H1 (cell line): ENCODE data around the gene AMPH. TPM values are rescaled to one million over a fixed set of nuclear protein-coding genes. Genes with fewer than 3 reads are reported as not detected.

ENCODE experiments used
- CTCF ChIA-PET: fragments of 300-600 bp; sonication (Branson Sonifier 250); formaldehyde crosslinking; loops from one replicate; lab custom pipeline; 2021; ENCODE audit not compliant: partially characterized antibody; lab: Charles Lee
- POLR2A ChIA-PET: fragments of 300-600 bp; sonication (Branson Sonifier 250); formaldehyde crosslinking; loops from one replicate; lab custom pipeline; 2021; ENCODE audit warnings: inconsistent platforms; ENCODE audit not compliant: partially characterized antibody; lab: Charles Lee
- DNase-seq, 2 experiments: peaks; one replicate each; pipeline versions ENCODE4 v3.0.0 to v3.0.0-alpha.2; 2010 to 2022; ENCODE audit warnings: low spot score in 2 of 2, low read depth in 1 of 2, mixed read lengths in 1 of 2
- FAIRE-seq: peaks from 2 replicates; lab custom pipeline; 2011; peaks lifted over from hg19 to GRCh38; lab: Jason Lieb, UNC
- H2AFZ ChIP-seq: 2 replicates; pipeline ENCODE4 v1.8.1; 2012; ENCODE audit warnings: low read length, inconsistent platforms
- H2AK5ac ChIP-seq: 2 replicates; pipeline ENCODE4 v1.6.1; 2013; ENCODE audit warnings: low read depth, low read length
- H2BK120ac ChIP-seq: replicated peaks from 2 replicates; pipeline ENCODE3; 2013; ENCODE audit warnings: low read depth, low read length, inconsistent platforms
- H2BK12ac ChIP-seq: 2 replicates; pipeline ENCODE4 v1.6.1; 2013; ENCODE audit warnings: low read depth, low read length
- H2BK15ac ChIP-seq: 2 replicates; pipeline ENCODE4 v1.6.1; 2013; ENCODE audit warnings: low read length
- H2BK20ac ChIP-seq: 2 replicates; pipeline ENCODE4 v1.6.1; 2013; ENCODE audit warnings: low read length
- H2BK5ac ChIP-seq: 2 replicates; pipeline ENCODE4 v1.6.1; 2013; ENCODE audit warnings: low read depth, low read length
- H3K14ac ChIP-seq: 2 replicates; pipeline ENCODE4 v1.6.1; 2013; ENCODE audit warnings: inconsistent platforms; ENCODE audit not compliant: insufficient read length
- H3K18ac ChIP-seq: 2 replicates; pipeline ENCODE4 v1.6.1; 2013; ENCODE audit warnings: low read length; ENCODE audit errors: extremely low read depth
- H3K23ac ChIP-seq: 2 replicates; pipeline ENCODE4 v1.6.1; 2013; ENCODE audit warnings: inconsistent platforms; ENCODE audit not compliant: insufficient read length
- H3K23me2 ChIP-seq: 2 replicates; pipeline ENCODE4 v1.6.1; 2013; ENCODE audit warnings: low read depth, low read length
- H3K27ac ChIP-seq: 2 replicates; pipeline ENCODE4 v1.6.1; 2011; ENCODE audit warnings: low read depth, low read length, inconsistent platforms
- H3K27me3 ChIP-seq, 4 experiments: replicated peaks in 1 of 4; 1 replicate in 1 of 4; 2 replicates in 3 of 4; pipeline versions ENCODE4 v1.6.1 to v1.8.1; 2011 to 2013; ENCODE audit warnings: low read length in 3 of 4, mild to moderate bottlenecking in 3 of 4, inconsistent platforms in 2 of 4, mixed read lengths in 2 of 4, moderate library complexity in 1 of 4; ENCODE audit not compliant: control insufficient read depth in 3 of 4, insufficient read depth in 3 of 4; ENCODE audit errors: extremely low read depth in 1 of 4
- H3K36me3 ChIP-seq, 4 experiments: 2 replicates each; pipeline versions ENCODE4 v1.6.1 to v1.8.1; 2011 to 2013; ENCODE audit warnings: mild to moderate bottlenecking in 4 of 4, low read length in 3 of 4, moderate library complexity in 2 of 4, control low read depth in 1 of 4, inconsistent platforms in 1 of 4; ENCODE audit not compliant: insufficient read depth in 4 of 4, control insufficient read depth in 2 of 4
- H3K4ac ChIP-seq: replicated peaks from 2 replicates; pipeline ENCODE3; 2013; ENCODE audit warnings: low read length, low read depth, mixed read lengths, inconsistent platforms; ENCODE audit not compliant: insufficient read length
- H3K4me1 ChIP-seq, 4 experiments: replicated peaks in 1 of 4; 1 replicate in 1 of 4; 2 replicates in 3 of 4; pipeline versions ENCODE4 v1.6.1 to v1.8.1; 2011 to 2013; ENCODE audit warnings: low read length in 3 of 4, inconsistent platforms in 2 of 4, mixed read lengths in 1 of 4; ENCODE audit not compliant: insufficient read depth in 4 of 4, control insufficient read depth in 3 of 4
- H3K4me2 ChIP-seq, 2 experiments: 2 replicates each; pipeline versions ENCODE4 v1.6.1 to v1.8.1; 2011 to 2013; ENCODE audit warnings: low read depth in 2 of 2, low read length in 2 of 2, control low read depth in 1 of 2, inconsistent platforms in 1 of 2, mild to moderate bottlenecking in 1 of 2; ENCODE audit not compliant: insufficient read depth in 1 of 2
- H3K4me3 ChIP-seq, 4 experiments: fragments of 200-600, 300-600 bp in 1 of 4; sonication (generic), shearing (Covaris generic), sonication (Bioruptor Twin) in 1 of 4; 2 replicates each; pipeline versions ENCODE4 v1.5.1 to v1.8.1; 2011 to 2016; ENCODE audit warnings: low read length in 4 of 4, low read depth in 3 of 4, control low read depth in 2 of 4, inconsistent platforms in 2 of 4, mild to moderate bottlenecking in 2 of 4, mixed read lengths in 1 of 4, moderate library complexity in 1 of 4; ENCODE audit not compliant: insufficient read depth in 2 of 4; ENCODE audit errors: extremely low read depth in 1 of 4
- H3K56ac ChIP-seq: replicated peaks from 2 replicates; pipeline ENCODE3; 2013; ENCODE audit warnings: low read depth, mild to moderate bottlenecking, mixed read lengths, low read length, inconsistent platforms; ENCODE audit not compliant: insufficient read length
- H3K79me1 ChIP-seq: 2 replicates; pipeline ENCODE4 v1.6.1; 2013; ENCODE audit warnings: low read depth, low read length, control low read depth
- H3K79me2 ChIP-seq, 2 experiments: 2 replicates each; pipeline versions ENCODE4 v1.6.1 to v1.8.1; 2012 to 2013; ENCODE audit warnings: low read length in 2 of 2, mild to moderate bottlenecking in 2 of 2, inconsistent platforms in 1 of 2; ENCODE audit not compliant: insufficient read depth in 2 of 2, control insufficient read depth in 1 of 2
- H3K9ac ChIP-seq, 4 experiments: replicated peaks in 1 of 4; 1 replicate in 1 of 4; 2 replicates in 3 of 4; pipeline versions ENCODE4 v1.6.1 to v1.8.1; 2011 to 2013; ENCODE audit warnings: low read depth in 3 of 4, low read length in 3 of 4, control low read depth in 2 of 4, mild to moderate bottlenecking in 2 of 4, moderate library complexity in 2 of 4, inconsistent platforms in 1 of 4; ENCODE audit errors: extremely low read depth in 1 of 4
- H3K9me3 ChIP-seq, 2 experiments: 2 replicates each; pipeline versions ENCODE4 v1.6.1 to v1.8.1; 2012 to 2013; ENCODE audit warnings: mild to moderate bottlenecking in 2 of 2, moderate library complexity in 2 of 2, control low read depth in 1 of 2, inconsistent platforms in 1 of 2, low read depth in 1 of 2, low read length in 1 of 2, mixed read lengths in 1 of 2; ENCODE audit not compliant: insufficient read depth in 2 of 2
- H4K20me1 ChIP-seq, 2 experiments: replicated peaks in 1 of 2; 2 replicates each; pipeline versions ENCODE3 to v1.8.1; 2011 to 2013; ENCODE audit warnings: inconsistent platforms in 2 of 2, low read length in 2 of 2, mild to moderate bottlenecking in 1 of 2; ENCODE audit not compliant: insufficient read depth in 2 of 2, control insufficient read depth in 1 of 2
- H4K5ac ChIP-seq: 2 replicates; pipeline ENCODE4 v1.6.1; 2013; ENCODE audit warnings: low read length, low read depth, mixed read lengths, inconsistent platforms; ENCODE audit not compliant: insufficient read length
- H4K8ac ChIP-seq: 2 replicates; pipeline ENCODE4 v1.8.0; 2013; ENCODE audit warnings: mild to moderate bottlenecking, moderate library complexity, low read length, inconsistent platforms; ENCODE audit not compliant: insufficient read depth; ENCODE audit errors: extremely low read depth
- H4K91ac ChIP-seq: replicated peaks from 2 replicates; pipeline ENCODE3; 2013; ENCODE audit warnings: low read length, mixed read lengths, inconsistent platforms; ENCODE audit not compliant: insufficient read length
- CHD2 ChIP-seq: IDR thresholded peaks from 2 replicates; pipeline ENCODE4 v1.6.1; 2012; ENCODE audit warnings: low read length, improper control_type of control experiment
- JUND ChIP-seq: IDR thresholded peaks from 2 replicates; pipeline ENCODE4 v1.6.1; 2011; ENCODE audit warnings: mild to moderate bottlenecking, improper control_type of control experiment, low read length
- WGBS, 2 experiments: shearing (Covaris generic) in 1 of 2; methylation state at CpG; one replicate each; pipeline versions ENCODE4 v1.1.6 to v1.1.7; 2013 to 2015; ENCODE audit warnings: low lambda C conversion rate in 2 of 2, mixed read lengths in 2 of 2, inconsistent platforms in 1 of 2, low coverage in 1 of 2, missing lambda C conversion rate in 1 of 2; ENCODE audit not compliant: insufficient replicate concordance in 2 of 2, insufficient coverage in 1 of 2, insufficient read length in 1 of 2; ENCODE audit errors: extremely low coverage in 1 of 2, missing lambda C conversion rate in 1 of 2; 5-methylcytosine and 5-hydroxymethylcytosine counted together
- polyA plus RNA-seq, 7 experiments: library from polyadenylated mRNA; depleted of rRNA in 3 of 7; stranded (reverse) in 5 of 7; unstranded in 2 of 7; fragments of >200 nt in 5 of 7; fragments of 200-250 nt in 2 of 7; gene quantifications; 1 replicate in 5 of 7; 2 replicates in 1 of 7; 4 replicates in 1 of 7; pipeline versions ENCODE4 v1.2.1 to v1.2.3, GENCODE V29; 2011 to 2013; ENCODE audit warnings: missing spikeins in 2 of 7, mixed read lengths in 2 of 7
- total RNA-seq: library from RNA; stranded (reverse); fragmentation: NEBNext Ultra II Directional; extraction: Animal tissue kit (Norgen Biotek cat#: 25700); gene quantifications from 2 replicates; pipeline ENCODE4 v1.2.1, GENCODE V29; 2021

The AMPH gene
- total and polyA plus RNA-seq, 2 of the 8 experiments (the other 6 are each of a cell fraction or from before 2014, with no cell fraction given), result 7.3 to 12.2 TPM

DNA sequence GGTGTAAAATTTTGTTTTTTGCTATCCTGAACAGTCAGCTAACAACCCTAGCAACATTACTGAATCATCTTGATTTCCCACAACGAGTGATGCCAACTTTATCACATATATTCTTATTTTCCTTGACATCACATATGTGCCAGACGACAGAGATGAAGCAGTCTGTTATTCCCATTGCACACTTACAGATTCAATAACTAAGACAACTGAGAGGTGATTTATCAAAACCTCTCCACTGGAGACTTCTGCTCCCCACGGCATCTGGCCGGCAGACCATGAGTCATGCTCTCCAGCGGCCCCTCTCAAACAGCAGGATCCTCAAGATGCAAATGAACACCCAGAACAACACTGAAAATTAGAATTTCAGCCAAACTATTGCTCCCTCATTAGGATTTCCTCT lies 57.1 kb downstream of the AMPH start:
- DNase-seq (no peak), FAIRE-seq (no peak)
- Histone ChIP-seq H3K36me3 (no peaks in the 10 kb centered on the region), H3K56ac (no peak overlapping the region), H2BK12ac (no peak overlapping the region), H3K9me3 (no peaks in the 10 kb centered on the region), H2BK20ac (no peak overlapping the region), H3K4me2 (no peak overlapping the region; a peak in 1 of 4 replicates), H2BK15ac (no peak overlapping the region), H4K8ac (no peak overlapping the region), H3K23ac (no peak overlapping the region), H3K14ac (no peak overlapping the region), H3K4ac (no peak overlapping the region), H3K27ac (no peak overlapping the region), H2AFZ (no peak overlapping the region), H3K79me2 (no peaks in the 10 kb centered on the region), H3K27me3 (no peaks in the 10 kb centered on the region; a peak in 1 of 7 replicates), H2BK5ac (no peak overlapping the region), H4K20me1 (no peaks in the 10 kb centered on the region), H3K79me1 (no peaks in the 10 kb centered on the region), H4K91ac (no peak overlapping the region), H3K9ac (no peak overlapping the region), H2AK5ac (no peak overlapping the region), H2BK120ac (no peak overlapping the region), H3K18ac (no peak overlapping the region), H4K5ac (no peak overlapping the region), H3K4me3 (no peak overlapping the region), H3K4me1 (0 out of 7 replicates have a peak, but pooled peaks cover 0 to 4% (median 0%) of the 10 kb centered on the region in 4 experiments), H3K23me2 (0 out of 2 replicates have a peak, but pooled peaks cover 2% of the 10 kb centered on the region)
- WGBS, 2 experiments, result 78% methylated on average over 5 of the region's 5 CpGs; no CpG with 5 or more reads in 1 of the 2 experiments
- POLR2A ChIA-PET, result no interaction called here
- TF ChIP-seq JUND (peak; percentile 67; the same call in 1 of the 2 replicates), CHD2 (no peak)
- CTCF ChIA-PET, result interaction anchor here (0.6 kb wide), 1 partner anchor 37 kb away, joined by 3 read pairs; no protein-coding TSS in a partner anchor
